Smooth muscle cell (in vitro differentiated cells): ENCODE measurements around the gene RELN. TPM values are rescaled to one million over a fixed set of nuclear protein-coding genes. Genes with fewer than 3 reads are reported as not detected.

Experiments used
- DNase-seq: peaks from one replicate; lab custom pipeline; 2025; ENCODE audit not compliant: unreplicated experiment; lab: John Stamatoyannopoulos, UW
- H2AFZ ChIP-seq: fragments of 200-600 bp; sonication (generic); 2 replicates; pipeline ENCODE4 v1.6.0; 2016; ENCODE audit warnings: antibody characterized with exemption, low read depth, mild to moderate bottlenecking
- H3F3A ChIP-seq: fragments of 200-600 bp; sonication (generic); 2 replicates; pipeline ENCODE4 v1.6.0; 2017; ENCODE audit warnings: antibody characterized with exemption, low read depth
- H3K27ac ChIP-seq: fragments of 200-600 bp; sonication (generic); 2 replicates; pipeline ENCODE4 v1.5.1; 2016; ENCODE audit warnings: low read depth, mild to moderate bottlenecking
- H3K27me3 ChIP-seq: fragments of 200-600 bp; sonication (generic); 2 replicates; pipeline ENCODE4 v1.6.1; 2016; ENCODE audit warnings: low read depth, mild to moderate bottlenecking
- H3K36me3 ChIP-seq: fragments of 200-600 bp; sonication (generic); 2 replicates; pipeline ENCODE4 v1.5.1; 2016; ENCODE audit warnings: low read depth
- H3K4me1 ChIP-seq: fragments of 200-600 bp; sonication (generic); 2 replicates; pipeline ENCODE4 v1.5.1; 2016; ENCODE audit warnings: low read depth
- H3K4me2 ChIP-seq: fragments of 200-600 bp; sonication (generic); 2 replicates; pipeline ENCODE4 v1.6.0; 2016; ENCODE audit warnings: mild to moderate bottlenecking
- H3K4me3 ChIP-seq: fragments of 200-600 bp; sonication (generic); 2 replicates; pipeline ENCODE4 v1.5.1; 2016; ENCODE audit warnings: mild to moderate bottlenecking
- H3K79me2 ChIP-seq: fragments of 200-600 bp; sonication (generic); 2 replicates; pipeline ENCODE4 v1.6.0; 2016; ENCODE audit warnings: low read depth, mild to moderate bottlenecking
- H3K9ac ChIP-seq: fragments of 200-600 bp; sonication (generic); 2 replicates; pipeline ENCODE4 v1.6.0; 2016; ENCODE audit warnings: low read depth
- H3K9me3 ChIP-seq: fragments of 200-600 bp; sonication (generic); replicated peaks from 2 replicates; pipeline ENCODE4 v1.5.1; 2016; ENCODE audit warnings: low read depth
- H4K20me1 ChIP-seq: fragments of 200-600 bp; sonication (generic); 2 replicates; pipeline ENCODE4 v1.6.0; 2016; ENCODE audit warnings: low read depth
- WGBS: methylation state at CpG from one replicate; pipeline ENCODE4 v1.1.7; 2016; ENCODE audit warnings: low lambda C conversion rate; 5-methylcytosine and 5-hydroxymethylcytosine counted together
- polyA plus RNA-seq: library from polyadenylated mRNA; unstranded; fragments of >200 nt; fragmentation: Nextera tagmentation; extraction: Ambion mirVana; gene quantifications from 2 replicates; pipeline ENCODE4 v1.2.1, GENCODE V29; 2016
- total RNA-seq: library from RNA; depleted of rRNA; stranded (reverse); fragments of >200 nt; gene quantifications from 2 replicates; pipeline ENCODE4 v1.2.3, GENCODE V29; 2014
- TF ChIP-seq, protein P1 (sequence below): fragments of 200-600 bp; sonication (generic); IDR thresholded peaks from 2 replicates; pipeline ENCODE4 v1.5.1; 2017; ENCODE audit warnings: borderline replicate concordance, mild to moderate bottlenecking, antibody characterized with exemption; ENCODE audit not compliant: insufficient read depth, poor library complexity, severe bottlenecking

The RELN gene
- total and polyA plus RNA-seq, 2 experiments from 2014 or later: 0.90 TPM; not detected in 1

DNA sequence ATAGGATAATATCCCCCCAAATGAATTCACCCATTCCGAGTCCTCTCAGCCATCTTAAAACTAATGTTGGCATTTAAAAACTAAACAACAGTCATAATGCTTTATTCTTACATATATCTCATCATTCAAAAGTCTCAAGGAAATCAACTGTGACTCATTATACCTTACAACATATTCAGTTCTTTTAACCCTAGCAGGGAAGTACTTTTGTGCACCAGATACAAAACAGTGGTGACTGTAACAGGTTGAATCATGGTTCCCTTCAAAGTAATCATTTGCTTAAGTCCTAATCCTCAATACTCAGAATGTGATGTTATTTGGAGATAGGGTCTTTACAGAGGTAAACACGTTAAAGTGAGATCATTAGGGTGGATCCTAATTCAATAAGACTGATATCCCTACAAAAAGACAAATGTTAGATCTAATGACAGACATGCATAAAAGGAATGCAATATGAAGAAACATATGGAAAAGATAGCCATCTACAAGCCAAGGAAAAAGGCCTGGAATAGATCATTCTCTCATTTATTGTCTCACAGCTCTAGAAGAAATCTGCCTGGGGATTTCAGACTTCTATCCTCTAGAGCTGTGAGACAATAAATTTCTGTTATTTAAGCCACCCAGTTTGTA lies 42.3 kb downstream of the RELN start:
- no peak overlapping the region for H3K4me3 ChIP-seq
- H2AFZ ChIP-seq: no peak overlapping the region
- WGBS: 58% methylated on average over 2 of the region's 2 CpGs
- no peak overlapping the region for H3K9ac ChIP-seq
- TF ChIP-seq, protein P1, sequence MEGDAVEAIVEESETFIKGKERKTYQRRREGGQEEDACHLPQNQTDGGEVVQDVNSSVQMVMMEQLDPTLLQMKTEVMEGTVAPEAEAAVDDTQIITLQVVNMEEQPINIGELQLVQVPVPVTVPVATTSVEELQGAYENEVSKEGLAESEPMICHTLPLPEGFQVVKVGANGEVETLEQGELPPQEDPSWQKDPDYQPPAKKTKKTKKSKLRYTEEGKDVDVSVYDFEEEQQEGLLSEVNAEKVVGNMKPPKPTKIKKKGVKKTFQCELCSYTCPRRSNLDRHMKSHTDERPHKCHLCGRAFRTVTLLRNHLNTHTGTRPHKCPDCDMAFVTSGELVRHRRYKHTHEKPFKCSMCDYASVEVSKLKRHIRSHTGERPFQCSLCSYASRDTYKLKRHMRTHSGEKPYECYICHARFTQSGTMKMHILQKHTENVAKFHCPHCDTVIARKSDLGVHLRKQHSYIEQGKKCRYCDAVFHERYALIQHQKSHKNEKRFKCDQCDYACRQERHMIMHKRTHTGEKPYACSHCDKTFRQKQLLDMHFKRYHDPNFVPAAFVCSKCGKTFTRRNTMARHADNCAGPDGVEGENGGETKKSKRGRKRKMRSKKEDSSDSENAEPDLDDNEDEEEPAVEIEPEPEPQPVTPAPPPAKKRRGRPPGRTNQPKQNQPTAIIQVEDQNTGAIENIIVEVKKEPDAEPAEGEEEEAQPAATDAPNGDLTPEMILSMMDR: no peak
- H4K20me1 ChIP-seq: no peaks in the 10 kb centered on the region
- H3K9me3 ChIP-seq: no peaks in the 10 kb centered on the region
- H3F3A ChIP-seq: no peaks in the 10 kb centered on the region
- H3K4me2 ChIP-seq: no peak overlapping the region
- H3K27ac ChIP-seq: no peak overlapping the region
- no peaks in the 10 kb centered on the region for H3K36me3 ChIP-seq
- no peaks in the 10 kb centered on the region for H3K4me1 ChIP-seq
- no peak for DNase-seq
- no peaks in the 10 kb centered on the region for H3K27me3 ChIP-seq
- no peaks in the 10 kb centered on the region for H3K79me2 ChIP-seq

GRCh38 chr7:103944230-103944900 lies 45.1 kb downstream of the RELN start:
- no peak overlapping the region for H3K4me2 ChIP-seq
- H3K9ac ChIP-seq: no peak overlapping the region
- 89% methylated on average over 6 of the region's 6 CpGs for WGBS
- no peaks in the 10 kb centered on the region for H3F3A ChIP-seq
- no peaks in the 10 kb centered on the region for H4K20me1 ChIP-seq
- H3K4me1 ChIP-seq: no peaks in the 10 kb centered on the region
- DNase-seq: no peak
- no peaks in the 10 kb centered on the region for H3K9me3 ChIP-seq
- no peaks in the 10 kb centered on the region for H3K36me3 ChIP-seq
- H3K27ac ChIP-seq: no peak overlapping the region
- H3K27me3 ChIP-seq: no peaks in the 10 kb centered on the region
- no peaks in the 10 kb centered on the region for H3K79me2 ChIP-seq
- no peak overlapping the region for H2AFZ ChIP-seq
- H3K4me3 ChIP-seq: no peak overlapping the region
- TF ChIP-seq, protein P1: no peak

DNA sequence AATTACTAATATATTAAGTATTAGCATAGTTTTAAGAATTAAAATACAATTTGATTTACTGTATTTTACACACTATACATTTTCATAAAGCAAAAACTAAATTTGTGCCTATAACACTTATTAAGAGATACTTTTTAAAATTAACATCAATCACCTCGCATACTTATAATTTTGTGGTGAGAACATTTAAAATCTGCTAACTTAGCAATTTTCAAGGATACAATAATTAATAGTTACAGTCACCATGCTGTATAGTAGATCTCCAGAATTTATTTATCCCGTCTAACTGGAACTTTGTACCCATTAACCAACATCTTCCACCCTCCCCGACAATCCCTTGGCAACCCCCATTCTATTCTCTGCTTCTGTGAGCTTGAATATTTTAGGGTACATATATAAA lies 47.5 kb downstream of the RELN start:
- no peaks in the 10 kb centered on the region for H3K9me3 ChIP-seq
- no peak for DNase-seq
- no peaks in the 10 kb centered on the region for H3K36me3 ChIP-seq
- TF ChIP-seq, protein P1: no peak
- H3K4me1 ChIP-seq: no peaks in the 10 kb centered on the region
- no peak overlapping the region for H3K4me2 ChIP-seq
- H3K27me3 ChIP-seq: no peaks in the 10 kb centered on the region
- no peaks in the 10 kb centered on the region for H4K20me1 ChIP-seq
- H3K27ac ChIP-seq: no peak overlapping the region
- no peaks in the 10 kb centered on the region for H3F3A ChIP-seq
- no peak overlapping the region for H3K9ac ChIP-seq
- WGBS: 93% methylated on average over 3 of the region's 3 CpGs
- no peaks in the 10 kb centered on the region for H3K79me2 ChIP-seq
- H3K4me3 ChIP-seq: no peak overlapping the region
- no peak overlapping the region for H2AFZ ChIP-seq
